ENCODE measurements around the gene IGFBP5.
A peak's percentile ranks its signal among the peaks of the same experiment; 100 is the strongest.

IGFBP5 gene, protein sequence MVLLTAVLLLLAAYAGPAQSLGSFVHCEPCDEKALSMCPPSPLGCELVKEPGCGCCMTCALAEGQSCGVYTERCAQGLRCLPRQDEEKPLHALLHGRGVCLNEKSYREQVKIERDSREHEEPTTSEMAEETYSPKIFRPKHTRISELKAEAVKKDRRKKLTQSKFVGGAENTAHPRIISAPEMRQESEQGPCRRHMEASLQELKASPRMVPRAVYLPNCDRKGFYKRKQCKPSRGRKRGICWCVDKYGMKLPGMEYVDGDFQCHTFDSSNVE

DNA sequence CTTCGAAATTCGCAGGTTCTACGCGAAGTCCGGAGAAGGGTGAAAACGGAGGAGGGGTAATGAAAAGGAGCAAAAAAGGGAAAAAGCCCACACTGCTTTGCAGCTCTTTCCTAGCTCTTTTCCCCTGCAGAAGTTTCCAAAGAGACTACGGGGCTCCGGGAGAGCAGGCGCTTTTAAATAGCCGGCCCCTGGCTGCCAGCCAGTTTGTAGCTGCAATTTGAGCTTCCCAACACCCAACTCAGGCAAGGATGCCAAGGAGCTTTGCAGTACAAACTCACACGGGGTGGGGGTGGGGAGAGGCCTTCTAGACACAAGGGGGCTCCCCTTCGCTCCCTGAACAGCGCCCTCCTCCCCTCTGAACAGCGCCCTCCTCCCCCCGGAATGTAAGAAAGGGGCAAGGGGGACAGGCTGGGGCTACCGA lies at the start of gene IGFBP5:
TSS of gene IGFBP5 (minus strand) at position 149 of the 421 bp plus-strand sequence. CDS start 774 bp downstream, outside the sequence.
- H3K36me3 ChIP-seq (ENCODE audit: control insufficient read depth, insufficient read depth, low read length) = no peaks in the 10 kb centered on the region
- H3K27ac ChIP-seq (ENCODE audit: low read depth, low read length) = no peak within 1 kb of the TSS
- peak within 1 kb of the TSS; percentile 70 for H3K4me3 ChIP-seq (ENCODE audit: low read depth, low read length)
- no peak within 1 kb of the TSS; the same call in 1 of the 2 replicates for H3K9ac ChIP-seq (ENCODE audit: low read depth, low read length)
- no peaks in the 10 kb centered on the region for H3K9me3 ChIP-seq (ENCODE audit: control insufficient read depth, insufficient read depth, low read length)
- peaks cover 26% of the 10 kb centered on the region for H3K4me1 ChIP-seq (ENCODE audit: control insufficient read depth, insufficient read depth, low read length)
- H3K27me3 ChIP-seq (ENCODE audit: control insufficient read depth, insufficient read depth, low read length) = peaks cover 49% of the 10 kb centered on the region

DNA sequence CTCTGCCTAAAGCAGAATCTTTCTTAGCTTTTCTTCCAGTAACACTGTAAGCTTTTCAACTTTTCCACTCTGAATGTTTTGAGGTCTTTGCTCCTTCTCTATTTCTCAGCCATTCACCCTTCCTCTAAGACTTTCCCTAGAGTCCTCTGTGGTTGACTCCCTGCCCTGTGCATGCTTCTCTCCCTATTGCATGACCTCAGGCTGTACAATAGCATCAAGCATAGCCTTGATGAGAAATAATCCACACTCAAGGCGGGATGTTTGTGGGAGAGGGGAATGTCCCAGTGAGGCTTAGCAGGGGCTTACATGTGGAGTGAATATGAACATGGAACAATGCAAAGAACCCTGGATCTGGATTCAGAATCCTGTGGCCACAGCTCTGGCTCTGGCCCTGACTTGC lies 48.4 kb upstream of the IGFBP5 start:
- Histone ChIP-seq H3K27ac (ENCODE audit: low read depth, low read length) (no peak overlapping the region), H3K9me3 (ENCODE audit: control insufficient read depth, insufficient read depth, low read length) (peaks cover 3% of the 10 kb centered on the region; the same call in 1 of the 2 replicates), H3K4me3 (ENCODE audit: low read depth, low read length) (no peak overlapping the region), H3K36me3 (ENCODE audit: control insufficient read depth, insufficient read depth, low read length) (no peaks in the 10 kb centered on the region), H3K9ac (ENCODE audit: low read depth, low read length) (no peak overlapping the region), H3K4me1 (ENCODE audit: control insufficient read depth, insufficient read depth, low read length) (peaks cover 2% of the 10 kb centered on the region; the same call in 1 of the 2 replicates), H3K27me3 (ENCODE audit: control insufficient read depth, insufficient read depth, low read length) (no peaks in the 10 kb centered on the region)

DNA sequence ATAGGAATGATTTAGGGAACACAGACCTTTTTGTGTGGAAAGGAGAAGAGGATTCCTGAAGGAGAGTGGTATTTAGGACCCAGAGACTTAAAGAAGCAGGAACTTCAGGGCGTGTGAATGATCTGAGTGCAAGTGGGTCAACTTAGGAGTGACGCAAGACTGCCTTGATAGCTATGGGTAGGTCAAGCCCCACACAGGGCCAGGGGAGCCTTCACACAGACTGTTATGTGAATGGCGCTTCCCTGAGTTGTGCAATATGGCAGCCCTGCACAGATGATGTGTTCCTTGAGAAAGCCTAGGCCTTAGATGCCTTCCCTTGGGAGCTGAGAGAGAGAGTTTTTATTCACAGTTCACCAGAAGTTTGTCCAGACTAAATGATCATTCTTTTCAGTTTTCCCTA lies 47.1 kb upstream of the IGFBP5 start:
- no peak overlapping the region for H3K4me3 ChIP-seq (ENCODE audit: low read depth, low read length)
- no peak overlapping the region for H3K27ac ChIP-seq (ENCODE audit: low read depth, low read length)
- H3K9ac ChIP-seq (ENCODE audit: low read depth, low read length) = no peak overlapping the region
- H3K9me3 ChIP-seq (ENCODE audit: control insufficient read depth, insufficient read depth, low read length) = peaks cover 3% of the 10 kb centered on the region; the same call in 1 of the 2 replicates
- peaks cover 10% of the 10 kb centered on the region; the same call in 1 of the 2 replicates for H3K4me1 ChIP-seq (ENCODE audit: control insufficient read depth, insufficient read depth, low read length)
- no peaks in the 10 kb centered on the region for H3K27me3 ChIP-seq (ENCODE audit: control insufficient read depth, insufficient read depth, low read length)
- H3K36me3 ChIP-seq (ENCODE audit: control insufficient read depth, insufficient read depth, low read length) = no peaks in the 10 kb centered on the region

DNA sequence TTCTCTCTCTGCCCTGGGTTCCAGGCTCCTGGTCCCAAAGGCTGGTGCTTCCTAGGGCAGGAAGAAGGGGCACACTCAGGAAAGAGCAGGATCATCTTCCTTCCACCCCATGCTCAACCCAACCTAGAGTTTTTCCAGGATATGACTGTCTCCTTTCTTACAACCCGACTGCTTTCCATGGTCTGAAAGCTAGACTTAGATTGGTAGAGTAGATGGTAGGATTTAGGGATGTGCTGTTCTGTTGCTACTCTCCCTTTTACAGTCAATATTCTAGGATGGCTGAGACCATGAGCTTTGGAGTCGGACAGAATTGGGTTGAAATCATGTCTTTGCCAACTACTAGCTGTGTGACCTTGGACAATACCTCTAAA lies 45.9 kb upstream of the IGFBP5 start:
- Histone ChIP-seq H3K9me3 (ENCODE audit: control insufficient read depth, insufficient read depth, low read length) (no peaks in the 10 kb centered on the region), H3K27ac (ENCODE audit: low read depth, low read length) (no peak overlapping the region), H3K36me3 (ENCODE audit: control insufficient read depth, insufficient read depth, low read length) (no peaks in the 10 kb centered on the region), H3K9ac (ENCODE audit: low read depth, low read length) (no peak overlapping the region), H3K4me1 (ENCODE audit: control insufficient read depth, insufficient read depth, low read length) (peaks cover 10% of the 10 kb centered on the region; the same call in 1 of the 2 replicates), H3K4me3 (ENCODE audit: low read depth, low read length) (no peak overlapping the region), H3K27me3 (ENCODE audit: control insufficient read depth, insufficient read depth, low read length) (no peaks in the 10 kb centered on the region)

DNA sequence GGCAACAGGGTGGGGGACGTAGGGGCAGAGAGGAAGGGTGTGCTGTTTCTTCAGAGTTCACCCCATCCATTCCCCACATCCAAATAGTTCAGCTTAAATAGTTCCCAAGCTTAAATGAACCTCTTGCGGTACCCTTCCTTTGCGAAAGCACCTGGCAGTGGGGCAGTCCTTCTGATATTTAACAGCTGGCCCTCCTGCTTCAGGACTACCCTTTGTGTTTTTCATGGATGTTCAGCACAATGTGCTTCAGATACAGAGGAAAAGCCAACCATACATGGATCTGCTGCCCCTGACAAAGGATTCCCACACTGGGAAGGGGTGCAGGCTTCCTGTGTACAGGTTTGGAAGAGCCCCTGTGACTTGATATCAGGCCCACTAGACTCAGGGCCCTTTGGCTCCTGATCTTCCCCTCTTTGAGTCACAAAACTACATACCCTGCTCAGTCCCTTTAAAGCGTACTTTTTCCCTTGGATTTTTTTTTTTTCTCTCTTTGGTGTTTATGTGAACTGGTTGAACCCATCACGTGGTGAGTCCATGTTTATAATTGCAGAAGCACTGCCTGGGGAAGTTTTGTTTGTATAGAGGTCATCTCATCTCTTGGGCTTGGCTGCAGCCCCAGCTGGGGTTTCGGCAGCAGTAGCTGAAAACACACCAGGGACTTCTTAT lies 45.3 kb upstream of the IGFBP5 start:
- H3K36me3 ChIP-seq (ENCODE audit: control insufficient read depth, insufficient read depth, low read length) = no peaks in the 10 kb centered on the region
- H3K4me1 ChIP-seq (ENCODE audit: control insufficient read depth, insufficient read depth, low read length) = peaks cover 10% of the 10 kb centered on the region; the same call in 1 of the 2 replicates
- no peaks in the 10 kb centered on the region for H3K9me3 ChIP-seq (ENCODE audit: control insufficient read depth, insufficient read depth, low read length)
- H3K9ac ChIP-seq (ENCODE audit: low read depth, low read length) = no peak overlapping the region
- no peak overlapping the region for H3K4me3 ChIP-seq (ENCODE audit: low read depth, low read length)
- no peaks in the 10 kb centered on the region for H3K27me3 ChIP-seq (ENCODE audit: control insufficient read depth, insufficient read depth, low read length)
- H3K27ac ChIP-seq (ENCODE audit: low read depth, low read length) = no peak overlapping the region

DNA sequence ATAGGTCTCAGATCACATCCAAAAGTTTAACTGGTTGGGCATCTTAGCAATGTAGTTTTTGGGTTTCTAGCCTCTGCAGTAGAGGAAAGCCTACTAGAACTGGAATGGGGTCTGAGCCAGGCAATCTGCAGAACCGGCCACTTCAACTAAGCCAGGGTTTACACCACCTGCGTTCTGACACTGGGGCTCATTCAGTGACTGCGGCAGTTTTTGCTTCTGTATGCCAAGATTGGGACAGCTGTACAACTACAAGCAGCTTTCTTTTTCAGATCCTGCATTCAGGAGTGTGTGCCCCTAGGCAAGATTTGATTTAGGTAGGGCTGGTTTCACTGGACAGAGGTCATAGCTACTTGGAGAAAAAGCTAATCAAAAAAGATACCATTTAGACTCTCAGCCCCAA lies 43.7 kb upstream of the IGFBP5 start:
- Histone ChIP-seq H3K27ac (ENCODE audit: low read depth, low read length) (no peak overlapping the region), H3K4me3 (ENCODE audit: low read depth, low read length) (no peak overlapping the region), H3K9me3 (ENCODE audit: control insufficient read depth, insufficient read depth, low read length) (no peaks in the 10 kb centered on the region), H3K36me3 (ENCODE audit: control insufficient read depth, insufficient read depth, low read length) (no peaks in the 10 kb centered on the region), H3K4me1 (ENCODE audit: control insufficient read depth, insufficient read depth, low read length) (peaks cover 10% of the 10 kb centered on the region; the same call in 1 of the 2 replicates), H3K9ac (ENCODE audit: low read depth, low read length) (no peak overlapping the region), H3K27me3 (ENCODE audit: control insufficient read depth, insufficient read depth, low read length) (no peaks in the 10 kb centered on the region)

DNA sequence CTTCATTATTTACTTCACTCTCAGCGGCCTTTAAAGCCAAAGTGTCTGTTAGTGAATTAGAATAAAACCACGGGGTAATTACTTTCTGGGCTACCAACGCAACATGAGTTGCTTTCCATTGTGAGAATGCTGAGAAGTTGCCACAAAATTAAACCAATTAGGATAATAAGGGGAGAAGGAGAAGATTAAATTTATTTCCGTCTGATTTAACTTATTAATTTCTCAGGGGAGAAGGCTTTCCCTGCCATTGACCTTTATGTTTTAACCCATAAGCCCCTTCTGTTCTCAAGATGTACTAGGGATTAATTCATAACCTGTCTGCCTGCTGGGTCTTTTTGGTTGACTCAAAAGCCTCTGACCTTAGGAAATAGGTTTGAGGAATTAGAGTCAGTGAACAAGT lies 42.3 kb upstream of the IGFBP5 start:
- Histone ChIP-seq H3K4me1 (ENCODE audit: control insufficient read depth, insufficient read depth, low read length) (peaks cover 10% of the 10 kb centered on the region; the same call in 1 of the 2 replicates), H3K36me3 (ENCODE audit: control insufficient read depth, insufficient read depth, low read length) (no peaks in the 10 kb centered on the region), H3K4me3 (ENCODE audit: low read depth, low read length) (no peak overlapping the region), H3K27me3 (ENCODE audit: control insufficient read depth, insufficient read depth, low read length) (no peaks in the 10 kb centered on the region), H3K9ac (ENCODE audit: low read depth, low read length) (no peak overlapping the region), H3K27ac (ENCODE audit: low read depth, low read length) (no peak overlapping the region), H3K9me3 (ENCODE audit: control insufficient read depth, insufficient read depth, low read length) (no peaks in the 10 kb centered on the region)

DNA sequence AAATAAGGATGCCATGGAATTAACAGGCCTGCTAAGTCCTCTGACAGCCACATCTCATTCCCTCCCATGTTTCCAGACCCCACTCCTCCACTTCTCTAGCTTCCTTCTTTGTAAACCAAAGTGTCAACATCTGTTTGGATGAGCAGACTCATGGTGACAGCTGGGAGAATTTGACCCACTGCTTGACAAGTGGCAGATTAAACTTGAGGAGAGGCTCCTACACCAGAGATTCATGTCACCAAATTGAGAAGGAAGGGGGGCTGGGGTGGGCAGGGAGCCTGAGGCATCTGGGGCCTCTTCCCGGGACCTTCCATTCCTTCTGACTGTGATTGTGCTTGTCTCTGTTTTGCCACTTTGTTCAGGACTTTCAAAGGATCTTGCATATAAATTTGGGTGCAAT lies 41.0 kb upstream of the IGFBP5 start:
- Histone ChIP-seq H3K27ac (ENCODE audit: low read depth, low read length) (no peak overlapping the region), H3K9ac (ENCODE audit: low read depth, low read length) (no peak overlapping the region), H3K4me3 (ENCODE audit: low read depth, low read length) (no peak overlapping the region), H3K27me3 (ENCODE audit: control insufficient read depth, insufficient read depth, low read length) (no peaks in the 10 kb centered on the region), H3K4me1 (ENCODE audit: control insufficient read depth, insufficient read depth, low read length) (peaks cover 10% of the 10 kb centered on the region; the same call in 1 of the 2 replicates), H3K36me3 (ENCODE audit: control insufficient read depth, insufficient read depth, low read length) (no peaks in the 10 kb centered on the region), H3K9me3 (ENCODE audit: control insufficient read depth, insufficient read depth, low read length) (no peaks in the 10 kb centered on the region)

DNA sequence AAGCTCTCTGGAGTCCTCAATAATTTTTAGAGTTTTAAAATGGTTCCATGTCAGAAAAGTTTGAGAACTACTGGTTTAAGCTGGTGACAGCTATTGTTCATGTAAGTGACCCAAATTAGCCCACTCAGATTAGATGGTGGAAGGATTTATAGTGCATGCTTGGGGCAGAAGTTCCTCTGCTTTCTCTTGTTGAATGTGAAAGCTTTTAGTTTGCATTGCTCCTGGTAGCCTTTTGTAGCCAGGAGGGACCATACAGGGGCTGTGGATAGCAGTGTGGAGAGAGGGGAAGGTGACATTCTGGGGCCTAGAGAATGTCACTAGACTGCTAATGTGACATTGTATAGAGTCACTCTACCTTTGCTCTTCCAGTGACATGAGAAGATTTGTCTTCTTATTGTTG lies 40.3 kb upstream of the IGFBP5 start:
- Histone ChIP-seq H3K4me1 (ENCODE audit: control insufficient read depth, insufficient read depth, low read length) (peaks cover 10% of the 10 kb centered on the region; the same call in 1 of the 2 replicates), H3K36me3 (ENCODE audit: control insufficient read depth, insufficient read depth, low read length) (no peaks in the 10 kb centered on the region), H3K9me3 (ENCODE audit: control insufficient read depth, insufficient read depth, low read length) (no peaks in the 10 kb centered on the region), H3K4me3 (ENCODE audit: low read depth, low read length) (no peak overlapping the region), H3K27ac (ENCODE audit: low read depth, low read length) (no peak overlapping the region), H3K9ac (ENCODE audit: low read depth, low read length) (no peak overlapping the region), H3K27me3 (ENCODE audit: control insufficient read depth, insufficient read depth, low read length) (no peaks in the 10 kb centered on the region)

DNA sequence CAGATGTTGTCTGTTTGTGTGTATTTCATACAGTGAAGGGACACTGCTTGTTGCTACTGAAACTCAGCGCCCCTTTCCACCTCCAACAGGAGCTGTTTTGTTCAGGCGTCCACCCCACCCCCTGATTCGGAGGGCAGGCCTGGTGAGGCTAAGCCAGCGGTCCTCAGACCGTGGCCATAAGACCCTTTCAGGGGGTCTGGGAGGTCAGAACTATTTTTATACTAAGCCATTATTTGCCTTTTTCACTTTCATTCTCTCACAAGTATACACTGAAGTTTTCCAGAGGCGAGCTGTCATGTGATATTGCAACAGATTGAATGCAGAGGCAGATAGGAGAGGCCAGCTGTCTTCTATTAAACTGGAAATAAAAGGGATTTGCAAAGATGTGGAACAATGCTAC lies 39.7 kb upstream of the IGFBP5 start:
- H3K4me1 ChIP-seq (ENCODE audit: control insufficient read depth, insufficient read depth, low read length) = peaks cover 10% of the 10 kb centered on the region; the same call in 1 of the 2 replicates
- no peak overlapping the region for H3K4me3 ChIP-seq (ENCODE audit: low read depth, low read length)

DNA sequence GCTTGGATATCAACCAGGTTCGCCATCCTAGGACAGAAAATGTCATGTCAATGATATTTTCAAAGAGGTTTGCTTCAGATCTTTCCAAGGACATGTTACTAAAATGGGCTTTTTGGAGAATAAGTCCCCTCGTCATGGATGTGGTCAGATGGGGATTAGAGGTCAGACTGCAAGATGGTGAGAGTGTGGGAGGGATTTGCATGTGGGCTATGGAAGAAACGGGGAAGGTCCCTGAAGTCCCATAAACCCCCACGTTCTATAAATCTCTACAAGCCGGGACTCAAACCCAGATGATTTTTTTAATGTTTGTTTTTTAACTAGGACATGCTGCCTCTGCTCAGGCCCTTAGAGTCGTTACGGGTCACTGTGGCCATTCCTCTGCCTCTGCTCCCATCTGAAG lies 37.7 kb upstream of the IGFBP5 start:
- Histone ChIP-seq H3K9ac (ENCODE audit: low read depth, low read length) (no peak overlapping the region), H3K27me3 (ENCODE audit: control insufficient read depth, insufficient read depth, low read length) (no peaks in the 10 kb centered on the region), H3K4me3 (ENCODE audit: low read depth, low read length) (no peak overlapping the region), H3K27ac (ENCODE audit: low read depth, low read length) (no peak overlapping the region), H3K4me1 (ENCODE audit: control insufficient read depth, insufficient read depth, low read length) (peaks cover 1% of the 10 kb centered on the region; the same call in 1 of the 2 replicates), H3K36me3 (ENCODE audit: control insufficient read depth, insufficient read depth, low read length) (no peaks in the 10 kb centered on the region), H3K9me3 (ENCODE audit: control insufficient read depth, insufficient read depth, low read length) (no peaks in the 10 kb centered on the region)

More for the DNA sequence above, 39.7 kb upstream of the IGFBP5 start:
- H3K9me3 ChIP-seq (ENCODE audit: control insufficient read depth, insufficient read depth, low read length) = no peaks in the 10 kb centered on the region
- no peaks in the 10 kb centered on the region for H3K36me3 ChIP-seq (ENCODE audit: control insufficient read depth, insufficient read depth, low read length)
- no peak overlapping the region for H3K27ac ChIP-seq (ENCODE audit: low read depth, low read length)
- no peak overlapping the region for H3K9ac ChIP-seq (ENCODE audit: low read depth, low read length)
- H3K27me3 ChIP-seq (ENCODE audit: control insufficient read depth, insufficient read depth, low read length) = no peaks in the 10 kb centered on the region
